SIG-M5 treated with dmso at 0.1 percent for 504 hours (cell line): ENCODE results near the gene CFAP57.
A peak's percentile ranks its signal among the peaks of the same experiment; 100 is the strongest.

Experiments
- DNase-seq: peaks from one replicate; lab custom pipeline; 2025; ENCODE audit not compliant: unreplicated experiment; lab: John Stamatoyannopoulos, UW

The CFAP57 gene

GRCh38 chr1:43225168-43225567, 53.0 kb downstream of the CFAP57 start:
- DNase-seq: no peak

- DNase-seq: peak; percentile 37
These were observed 55.1 kb downstream of the CFAP57 start for GRCh38 chr1:43227143-43227764.

- no peak for DNase-seq
These were observed 58.0 kb downstream of the CFAP57 start for GRCh38 chr1:43229826-43230780.

- DNase-seq: no peak
These were observed 59.9 kb downstream of the CFAP57 start for GRCh38 chr1:43232074-43232473.

- no peak for DNase-seq
These were observed 60.4 kb downstream of the CFAP57 start for GRCh38 chr1:43232482-43232881.

GRCh38 chr1:43233631-43234030, 61.5 kb downstream of the CFAP57 start:
- no peak for DNase-seq

- no peak for DNase-seq
These were observed 62.1 kb downstream of the CFAP57 start for GRCh38 chr1:43234267-43234666.

- no peak for DNase-seq
These were observed 62.9 kb downstream of the CFAP57 start for GRCh38 chr1:43235040-43235439.

- DNase-seq: no peak
These were observed 63.5 kb downstream of the CFAP57 start for GRCh38 chr1:43235451-43236121.

- no peak for DNase-seq
These were observed 65.0 kb downstream of the CFAP57 start for GRCh38 chr1:43237121-43237520.

- peak; percentile 7 for DNase-seq
These were observed 66.0 kb downstream of the CFAP57 start for GRCh38 chr1:43238085-43238484.

- no peak for DNase-seq
These were observed 66.9 kb downstream of the CFAP57 start for GRCh38 chr1:43238991-43239469.

GRCh38 chr1:43239484-43239883, 67.4 kb downstream of the CFAP57 start:
- DNase-seq: peak; percentile 74

GRCh38 chr1:43241413-43241836, 69.3 kb downstream of the CFAP57 start:
- no peak for DNase-seq

GRCh38 chr1:43243299-43243698, 71.2 kb downstream of the CFAP57 start:
- DNase-seq: no peak

- no peak for DNase-seq
These were observed 74.5 kb downstream of the CFAP57 start for GRCh38 chr1:43246466-43247213.

- no peak for DNase-seq
These were observed 75.3 kb downstream of the CFAP57 start for GRCh38 chr1:43247256-43247921.

- no peak for DNase-seq
These were observed 78.2 kb downstream of the CFAP57 start for GRCh38 chr1:43250351-43250761.

- DNase-seq: no peak
These were observed 78.9 kb downstream of the CFAP57 start for GRCh38 chr1:43251024-43251423.

GRCh38 chr1:43252225-43252624, 80.1 kb downstream of the CFAP57 start:
- DNase-seq: no peak
